SK-N-SH (cell line): ENCODE measurements around the gene ZNF91. TPM values are rescaled to one million over a fixed set of nuclear protein-coding genes. Genes with fewer than 3 reads are reported as not detected.

ENCODE experiments used
- CTCF ChIA-PET: fragments of 300-600, 350-600 bp; formaldehyde crosslinking; extraction: SDS; loops from one replicate; lab custom pipeline; 2021; lab: Yijun Ruan, JAX
- POLR2A ChIA-PET: fragments of 350-600 bp; sonication (Branson Sonifier 250); formaldehyde crosslinking; extraction: SDS; loops from one replicate; lab custom pipeline; 2020; ENCODE audit warnings: antibody characterized with exemption, inconsistent platforms; lab: Yijun Ruan, JAX
- DNase-seq: peaks from one replicate; pipeline ENCODE4 v3.0.0; 2012
- H2AFZ ChIP-seq: fragments of 200-600 bp; sonication (generic); 2 replicates; pipeline ENCODE4 v1.8.1; 2016; ENCODE audit warnings: antibody characterized with exemption, mild to moderate bottlenecking, low read depth
- H3F3A ChIP-seq: fragments of 200-600 bp; sonication (generic); replicated peaks from 2 replicates; pipeline ENCODE3; 2016; ENCODE audit warnings: antibody characterized with exemption, mild to moderate bottlenecking; ENCODE audit not compliant: insufficient read depth
- H3K27ac ChIP-seq, 2 experiments: fragments of 200-500 bp in 1 of 2; fragments of 200-600 bp in 1 of 2; sonication (Bioruptor generic) in 1 of 2; sonication (generic), shearing (Covaris generic) in 1 of 2; 2 replicates each; pipeline versions ENCODE4 v1.5.1 to v1.6.1; 2014 to 2016; ENCODE audit warnings: low read depth in 2 of 2, inconsistent platforms in 1 of 2, low read length in 1 of 2, mild to moderate bottlenecking in 1 of 2, mixed read lengths in 1 of 2
- H3K27me3 ChIP-seq: fragments of 200-600 bp; sonication (generic), shearing (Covaris generic); 2 replicates; pipeline ENCODE4 v1.6.1; 2016; ENCODE audit warnings: mixed run types; ENCODE audit not compliant: insufficient read depth
- H3K36me3 ChIP-seq, 2 experiments: fragments of 200-500 bp in 1 of 2; fragments of 200-600 bp in 1 of 2; sonication (Bioruptor generic) in 1 of 2; sonication (generic) in 1 of 2; replicated peaks in 1 of 2; 2 replicates each; pipeline versions ENCODE3 to v1.5.1; 2014 to 2016; ENCODE audit warnings: low read length in 1 of 2, mild to moderate bottlenecking in 1 of 2; ENCODE audit not compliant: insufficient read depth in 2 of 2, control insufficient read depth in 1 of 2
- H3K4me1 ChIP-seq, 2 experiments: fragments of 200-500 bp in 1 of 2; fragments of 200-600 bp in 1 of 2; sonication (Bioruptor generic) in 1 of 2; sonication (generic), shearing (Covaris generic) in 1 of 2; 2 replicates each; pipeline versions ENCODE4 v1.5.1 to v1.6.1; 2014 to 2016; ENCODE audit warnings: low read depth in 1 of 2, low read length in 1 of 2, mixed run types in 1 of 2; ENCODE audit not compliant: insufficient read depth in 2 of 2, control insufficient read depth in 1 of 2
- H3K4me2 ChIP-seq: fragments of 200-600 bp; sonication (generic), shearing (Covaris generic); 2 replicates; pipeline ENCODE4 v1.6.1; 2017; ENCODE audit warnings: mixed run types
- H3K4me3 ChIP-seq, 2 experiments: fragments of 200-500 bp in 1 of 2; fragments of 200-600 bp in 1 of 2; sonication (Bioruptor generic) in 1 of 2; sonication (generic), shearing (Covaris generic) in 1 of 2; 2 replicates each; pipeline versions ENCODE4 v1.5.1 to v1.8.1; 2014 to 2016; ENCODE audit warnings: low read depth in 2 of 2, inconsistent platforms in 1 of 2, low read length in 1 of 2, mild to moderate bottlenecking in 1 of 2, mixed read lengths in 1 of 2, moderate library complexity in 1 of 2
- H3K79me2 ChIP-seq: fragments of 200-600 bp; sonication (generic); 2 replicates; pipeline ENCODE4 v1.8.1; 2017; ENCODE audit warnings: mild to moderate bottlenecking; ENCODE audit not compliant: insufficient read depth
- H3K9ac ChIP-seq: fragments of 200-600 bp; sonication (generic); 2 replicates; pipeline ENCODE4 v1.6.1; 2017; ENCODE audit warnings: mixed run types
- H3K9me2 ChIP-seq: fragments of 200-600 bp; sonication (generic); 2 replicates; pipeline ENCODE4 v1.6.1; 2017; ENCODE audit warnings: mixed run types
- H3K9me3 ChIP-seq: fragments of 200-600 bp; sonication (generic); 2 replicates; pipeline ENCODE4 v1.6.1; 2017; ENCODE audit warnings: mixed run types, mild to moderate bottlenecking, moderate library complexity
- H4K20me1 ChIP-seq: fragments of 200-600 bp; sonication (generic); 2 replicates; pipeline ENCODE4 v1.6.1; 2017; ENCODE audit warnings: mild to moderate bottlenecking, mixed run types; ENCODE audit not compliant: insufficient read depth
- EP300 ChIP-seq, 2 experiments: IDR thresholded peaks; 2 replicates each; pipeline versions ENCODE4 v1.4.0 to v1.6.1; 2012; ENCODE audit warnings: borderline replicate concordance in 1 of 2, low read depth in 1 of 2, low read length in 1 of 2
- EZH2phosphoT487 ChIP-seq: fragments of 200-600 bp; sonication (generic); IDR thresholded peaks from 2 replicates; pipeline ENCODE4 v1.6.1; 2017; ENCODE audit warnings: low read depth, mixed run types, mild to moderate bottlenecking, antibody characterized with exemption, moderate library complexity, borderline replicate concordance
- MEF2A ChIP-seq: IDR thresholded peaks from 2 replicates; pipeline ENCODE4 v1.4.0; 2012; ENCODE audit warnings: low read depth, borderline replicate concordance
- NFIC ChIP-seq: IDR thresholded peaks from 2 replicates; pipeline ENCODE4 v1.4.0; 2012; ENCODE audit warnings: borderline replicate concordance
- POLR2AphosphoS5 ChIP-seq: IDR thresholded peaks from 2 replicates; pipeline ENCODE4 v1.6.1; 2012; ENCODE audit warnings: low read depth, low read length
- RAD21 ChIP-seq: IDR thresholded peaks from 2 replicates; pipeline ENCODE4 v1.6.1; 2012; ENCODE audit warnings: mild to moderate bottlenecking, low read length
- RCOR1 ChIP-seq: fragments of 150-350 bp; IDR thresholded peaks from 2 replicates; pipeline ENCODE4 v1.6.1; 2017; ENCODE audit warnings: antibody characterized with exemption, low read length
- TAF1 ChIP-seq: IDR thresholded peaks from 2 replicates; pipeline ENCODE4 v1.6.1; 2012; ENCODE audit warnings: low read depth, mild to moderate bottlenecking, low read length, moderate library complexity, borderline replicate concordance
- TCF12 ChIP-seq: IDR thresholded peaks from 2 replicates; pipeline ENCODE4 v1.4.0; 2012
- WGBS: methylation state at CpG from one replicate; pipeline ENCODE4 v1.1.6; 2017; ENCODE audit warnings: low lambda C conversion rate; 5-methylcytosine and 5-hydroxymethylcytosine counted together
- polyA plus RNA-seq, 3 experiments: library from polyadenylated mRNA; depleted of rRNA; stranded (reverse); fragments of >200 nt; gene quantifications; 2 replicates each; pipeline ENCODE4 v1.2.3, GENCODE V29; 2012
- TF ChIP-seq, protein P1 (sequence below): IDR thresholded peaks from 2 replicates; pipeline ENCODE4 v1.4.0; 2012; ENCODE audit warnings: low read depth, borderline replicate concordance
- TF ChIP-seq, protein P2 (sequence below): IDR thresholded peaks from 2 replicates; pipeline ENCODE4; 2012
- TF ChIP-seq, protein P3 (sequence below): fragments of 150-350 bp; IDR thresholded peaks from 2 replicates; pipeline ENCODE4 v1.6.1; 2016; ENCODE audit warnings: mild to moderate bottlenecking, low read depth, low read length
- TF ChIP-seq, protein P4 (sequence below): fragments of 150-350 bp; IDR thresholded peaks from 2 replicates; pipeline ENCODE4 v1.6.1; 2017; ENCODE audit warnings: antibody characterized with exemption, low read length, low read depth, borderline replicate concordance
- TF ChIP-seq, protein P5 (sequence below): fragments of 200-600 bp; sonication (generic); IDR thresholded peaks from 2 replicates; pipeline ENCODE4 v1.6.1; 2017; ENCODE audit warnings: antibody characterized with exemption, mild to moderate bottlenecking, moderate library complexity

ZNF91 gene
- polyA plus RNA-seq, 1 of the 3 experiments (the other 2 are of a cell fraction), result 11.8 TPM

DNA sequence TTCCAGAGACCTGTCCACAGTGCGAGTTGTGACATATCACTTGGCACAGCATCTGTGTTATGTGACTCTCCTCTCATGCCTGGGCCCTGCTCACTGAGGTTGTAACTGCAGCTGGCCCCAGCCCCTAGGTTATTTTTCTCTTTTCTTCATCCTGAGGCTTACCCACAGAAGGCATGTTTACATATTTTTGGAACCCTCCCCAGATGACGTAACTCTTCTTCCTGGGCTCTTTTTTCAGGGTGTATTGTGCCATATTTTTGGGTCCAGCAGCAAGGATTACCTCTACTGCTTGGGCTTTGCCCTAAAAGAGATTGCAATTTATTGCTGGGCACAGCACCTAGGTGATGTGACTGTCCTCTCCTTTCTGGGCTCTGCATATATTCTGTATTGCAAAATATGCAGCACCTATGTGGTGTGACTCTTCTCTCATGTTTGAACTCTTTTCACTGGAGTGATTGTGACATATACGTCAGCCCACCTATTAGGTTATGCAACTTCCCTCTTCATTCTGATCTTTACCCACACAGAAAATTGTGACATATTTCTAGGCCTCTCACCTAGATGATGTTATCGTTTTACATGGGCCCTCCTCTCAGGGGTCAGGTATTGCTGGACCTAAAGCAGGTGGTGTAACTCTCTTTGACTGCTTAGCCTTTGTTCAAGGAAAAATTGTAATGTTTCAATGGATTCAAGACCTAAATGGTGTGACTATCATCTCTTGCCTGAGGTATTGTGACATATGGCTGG, 80.6 kb downstream of the ZNF91 start:
- Histone ChIP-seq H3K9me2 (no peaks in the 10 kb centered on the region), H3K79me2 (no peaks in the 10 kb centered on the region), H2AFZ (no peak overlapping the region), H3K4me3 (no peak overlapping the region), H3F3A (no peaks in the 10 kb centered on the region), H3K27me3 (no peaks in the 10 kb centered on the region), H3K9me3 (no peaks in the 10 kb centered on the region)
- TF ChIP-seq RCOR1 (no peak), TAF1 (no peak)
- TF ChIP-seq, protein P1, sequence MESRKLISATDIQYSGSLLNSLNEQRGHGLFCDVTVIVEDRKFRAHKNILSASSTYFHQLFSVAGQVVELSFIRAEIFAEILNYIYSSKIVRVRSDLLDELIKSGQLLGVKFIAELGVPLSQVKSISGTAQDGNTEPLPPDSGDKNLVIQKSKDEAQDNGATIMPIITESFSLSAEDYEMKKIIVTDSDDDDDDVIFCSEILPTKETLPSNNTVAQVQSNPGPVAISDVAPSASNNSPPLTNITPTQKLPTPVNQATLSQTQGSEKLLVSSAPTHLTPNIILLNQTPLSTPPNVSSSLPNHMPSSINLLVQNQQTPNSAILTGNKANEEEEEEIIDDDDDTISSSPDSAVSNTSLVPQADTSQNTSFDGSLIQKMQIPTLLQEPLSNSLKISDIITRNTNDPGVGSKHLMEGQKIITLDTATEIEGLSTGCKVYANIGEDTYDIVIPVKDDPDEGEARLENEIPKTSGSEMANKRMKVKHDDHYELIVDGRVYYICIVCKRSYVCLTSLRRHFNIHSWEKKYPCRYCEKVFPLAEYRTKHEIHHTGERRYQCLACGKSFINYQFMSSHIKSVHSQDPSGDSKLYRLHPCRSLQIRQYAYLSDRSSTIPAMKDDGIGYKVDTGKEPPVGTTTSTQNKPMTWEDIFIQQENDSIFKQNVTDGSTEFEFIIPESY, result no peak
- TF ChIP-seq, all 33 proteins: peak for 0
- DNase-seq, result no peak
- Histone ChIP-seq H3K36me3 (no peaks in the 10 kb centered on the region), H3K9ac (no peak overlapping the region), H3K27ac (no peak overlapping the region), H3K4me2 (no peak overlapping the region), H3K4me1 (no peaks in the 10 kb centered on the region), H4K20me1 (no peaks in the 10 kb centered on the region)
- WGBS, result 72% methylated on average over 4 of the region's 4 CpGs
- CTCF ChIA-PET, result no interaction called here
- POLR2A ChIA-PET, result no interaction called here

DNA sequence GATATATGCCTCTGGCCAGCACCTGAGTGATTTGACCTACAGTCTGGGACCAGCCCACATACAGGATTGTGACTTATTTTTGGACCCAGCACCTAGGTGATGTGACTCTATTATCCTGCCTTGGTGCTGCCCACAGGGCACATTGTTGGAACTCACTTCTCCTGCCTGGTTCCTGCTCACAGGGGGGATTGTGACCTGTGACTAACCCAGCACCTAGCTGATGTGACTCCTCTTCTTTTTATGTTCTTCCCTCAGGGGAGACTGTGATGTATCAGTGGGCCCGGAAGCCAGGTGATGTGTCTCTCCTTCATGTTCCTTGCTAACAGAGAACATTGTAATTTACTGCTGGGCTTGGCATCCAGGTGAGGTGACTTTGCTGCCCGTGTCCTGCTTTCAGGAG, 82.1 kb downstream of the ZNF91 start:
- DNase-seq, result no peak
- no peak overlapping the region for H3K4me2 ChIP-seq
- H3K9ac ChIP-seq, result no peak overlapping the region
- TF ChIP-seq, protein P2, sequence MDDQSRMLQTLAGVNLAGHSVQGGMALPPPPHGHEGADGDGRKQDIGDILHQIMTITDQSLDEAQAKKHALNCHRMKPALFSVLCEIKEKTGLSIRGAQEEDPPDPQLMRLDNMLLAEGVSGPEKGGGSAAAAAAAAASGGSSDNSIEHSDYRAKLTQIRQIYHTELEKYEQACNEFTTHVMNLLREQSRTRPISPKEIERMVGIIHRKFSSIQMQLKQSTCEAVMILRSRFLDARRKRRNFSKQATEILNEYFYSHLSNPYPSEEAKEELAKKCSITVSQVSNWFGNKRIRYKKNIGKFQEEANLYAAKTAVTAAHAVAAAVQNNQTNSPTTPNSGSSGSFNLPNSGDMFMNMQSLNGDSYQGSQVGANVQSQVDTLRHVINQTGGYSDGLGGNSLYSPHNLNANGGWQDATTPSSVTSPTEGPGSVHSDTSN, result no peak
- TF ChIP-seq POLR2AphosphoS5 (no peak), EP300 (IDR thresholded peaks at IDR 0.05; ENCODE audit: borderline replicate concordance in 1 of 2, low read depth in 1 of 2, low read length in 1 of 2) (no peak), MEF2A (no peak), EZH2phosphoT487 (no peak), RAD21 (no peak), TCF12 (no peak), RCOR1 (no peak), NFIC (no peak)
- TF ChIP-seq, protein P3, sequence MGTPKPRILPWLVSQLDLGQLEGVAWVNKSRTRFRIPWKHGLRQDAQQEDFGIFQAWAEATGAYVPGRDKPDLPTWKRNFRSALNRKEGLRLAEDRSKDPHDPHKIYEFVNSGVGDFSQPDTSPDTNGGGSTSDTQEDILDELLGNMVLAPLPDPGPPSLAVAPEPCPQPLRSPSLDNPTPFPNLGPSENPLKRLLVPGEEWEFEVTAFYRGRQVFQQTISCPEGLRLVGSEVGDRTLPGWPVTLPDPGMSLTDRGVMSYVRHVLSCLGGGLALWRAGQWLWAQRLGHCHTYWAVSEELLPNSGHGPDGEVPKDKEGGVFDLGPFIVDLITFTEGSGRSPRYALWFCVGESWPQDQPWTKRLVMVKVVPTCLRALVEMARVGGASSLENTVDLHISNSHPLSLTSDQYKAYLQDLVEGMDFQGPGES, result no peak
- TF ChIP-seq, protein P4, sequence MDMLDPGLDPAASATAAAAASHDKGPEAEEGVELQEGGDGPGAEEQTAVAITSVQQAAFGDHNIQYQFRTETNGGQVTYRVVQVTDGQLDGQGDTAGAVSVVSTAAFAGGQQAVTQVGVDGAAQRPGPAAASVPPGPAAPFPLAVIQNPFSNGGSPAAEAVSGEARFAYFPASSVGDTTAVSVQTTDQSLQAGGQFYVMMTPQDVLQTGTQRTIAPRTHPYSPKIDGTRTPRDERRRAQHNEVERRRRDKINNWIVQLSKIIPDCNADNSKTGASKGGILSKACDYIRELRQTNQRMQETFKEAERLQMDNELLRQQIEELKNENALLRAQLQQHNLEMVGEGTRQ, result no peak
- TF ChIP-seq, protein P5, sequence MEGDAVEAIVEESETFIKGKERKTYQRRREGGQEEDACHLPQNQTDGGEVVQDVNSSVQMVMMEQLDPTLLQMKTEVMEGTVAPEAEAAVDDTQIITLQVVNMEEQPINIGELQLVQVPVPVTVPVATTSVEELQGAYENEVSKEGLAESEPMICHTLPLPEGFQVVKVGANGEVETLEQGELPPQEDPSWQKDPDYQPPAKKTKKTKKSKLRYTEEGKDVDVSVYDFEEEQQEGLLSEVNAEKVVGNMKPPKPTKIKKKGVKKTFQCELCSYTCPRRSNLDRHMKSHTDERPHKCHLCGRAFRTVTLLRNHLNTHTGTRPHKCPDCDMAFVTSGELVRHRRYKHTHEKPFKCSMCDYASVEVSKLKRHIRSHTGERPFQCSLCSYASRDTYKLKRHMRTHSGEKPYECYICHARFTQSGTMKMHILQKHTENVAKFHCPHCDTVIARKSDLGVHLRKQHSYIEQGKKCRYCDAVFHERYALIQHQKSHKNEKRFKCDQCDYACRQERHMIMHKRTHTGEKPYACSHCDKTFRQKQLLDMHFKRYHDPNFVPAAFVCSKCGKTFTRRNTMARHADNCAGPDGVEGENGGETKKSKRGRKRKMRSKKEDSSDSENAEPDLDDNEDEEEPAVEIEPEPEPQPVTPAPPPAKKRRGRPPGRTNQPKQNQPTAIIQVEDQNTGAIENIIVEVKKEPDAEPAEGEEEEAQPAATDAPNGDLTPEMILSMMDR, result no peak
- no peaks in the 10 kb centered on the region for H3K27me3 ChIP-seq
- ChIA-PET CTCF (no interaction called here), POLR2A (no interaction called here)
- no peaks in the 10 kb centered on the region for H3K36me3 ChIP-seq
- no peaks in the 10 kb centered on the region for H4K20me1 ChIP-seq
- WGBS, result 31% methylated on average over 2 of the region's 2 CpGs
- no peaks in the 10 kb centered on the region for H3K9me3 ChIP-seq
- H2AFZ ChIP-seq, result no peak overlapping the region
- H3K9me2 ChIP-seq, result no peaks in the 10 kb centered on the region
- no peak overlapping the region for H3K4me3 ChIP-seq
- H3K4me1 ChIP-seq, result no peaks in the 10 kb centered on the region
- H3K79me2 ChIP-seq, result no peaks in the 10 kb centered on the region
- no peak overlapping the region for H3K27ac ChIP-seq
- no peaks in the 10 kb centered on the region for H3F3A ChIP-seq
